IMR-90 (cell line): ENCODE results near the gene LHPP.

Experiments used
- CEBPB ChIP-seq: IDR thresholded peaks from 2 replicates; pipeline ENCODE4 v1.6.1; 2012; ENCODE audit warnings: low read depth, low read length, improper control_type of control experiment
- CTCF ChIP-seq: conservative IDR thresholded peaks from 2 replicates; pipeline ENCODE4 v1.5.1; 2012; ENCODE audit warnings: mild to moderate bottlenecking, low read depth, low read length, improper control_type of control experiment
- FOS ChIP-seq: fragments of 150-350 bp; IDR thresholded peaks from 2 replicates; pipeline ENCODE4 v1.6.1; 2016; ENCODE audit warnings: low read depth, low read length
- MAFK ChIP-seq: IDR thresholded peaks from 2 replicates; pipeline ENCODE4 v1.6.1; 2012; ENCODE audit warnings: low read depth, low read length, improper control_type of control experiment
- MXI1 ChIP-seq: IDR thresholded peaks from 2 replicates; pipeline ENCODE4 v1.6.1; 2012; ENCODE audit warnings: low read depth, mild to moderate bottlenecking, low read length, moderate library complexity, borderline replicate concordance
- NFE2L2 ChIP-seq: fragments of 150-350 bp; IDR thresholded peaks from 2 replicates; pipeline ENCODE4 v1.6.1; 2016; ENCODE audit warnings: low read depth, mild to moderate bottlenecking, low read length
- POLR2A ChIP-seq: IDR thresholded peaks from 2 replicates; pipeline ENCODE4 v1.6.1; 2012; ENCODE audit warnings: mild to moderate bottlenecking, low read depth, low read length
- RAD21 ChIP-seq: IDR thresholded peaks from 2 replicates; pipeline ENCODE4 v1.6.1; 2012; ENCODE audit warnings: low read length, improper control_type of control experiment
- RCOR1 ChIP-seq: IDR thresholded peaks from 2 replicates; pipeline ENCODE4 v1.6.1; 2012; ENCODE audit warnings: mild to moderate bottlenecking, low read length, improper control_type of control experiment; ENCODE audit not compliant: insufficient replicate concordance
- RFX5 ChIP-seq: IDR thresholded peaks from 2 replicates; pipeline ENCODE4 v1.8.0; 2012; ENCODE audit warnings: low read depth, mild to moderate bottlenecking, low read length, moderate library complexity
- SMC3 ChIP-seq: fragments of 150-350 bp; IDR thresholded peaks from 2 replicates; pipeline ENCODE4 v1.6.1; 2016; ENCODE audit warnings: low read depth, mild to moderate bottlenecking, antibody characterized with exemption, low read length, moderate library complexity
- TF ChIP-seq, protein P1 (sequence below): fragments of 150-350 bp; IDR thresholded peaks from 2 replicates; pipeline ENCODE4 v1.6.1; 2016; ENCODE audit warnings: low read depth, mild to moderate bottlenecking, low read length, moderate library complexity, borderline replicate concordance

DNA sequence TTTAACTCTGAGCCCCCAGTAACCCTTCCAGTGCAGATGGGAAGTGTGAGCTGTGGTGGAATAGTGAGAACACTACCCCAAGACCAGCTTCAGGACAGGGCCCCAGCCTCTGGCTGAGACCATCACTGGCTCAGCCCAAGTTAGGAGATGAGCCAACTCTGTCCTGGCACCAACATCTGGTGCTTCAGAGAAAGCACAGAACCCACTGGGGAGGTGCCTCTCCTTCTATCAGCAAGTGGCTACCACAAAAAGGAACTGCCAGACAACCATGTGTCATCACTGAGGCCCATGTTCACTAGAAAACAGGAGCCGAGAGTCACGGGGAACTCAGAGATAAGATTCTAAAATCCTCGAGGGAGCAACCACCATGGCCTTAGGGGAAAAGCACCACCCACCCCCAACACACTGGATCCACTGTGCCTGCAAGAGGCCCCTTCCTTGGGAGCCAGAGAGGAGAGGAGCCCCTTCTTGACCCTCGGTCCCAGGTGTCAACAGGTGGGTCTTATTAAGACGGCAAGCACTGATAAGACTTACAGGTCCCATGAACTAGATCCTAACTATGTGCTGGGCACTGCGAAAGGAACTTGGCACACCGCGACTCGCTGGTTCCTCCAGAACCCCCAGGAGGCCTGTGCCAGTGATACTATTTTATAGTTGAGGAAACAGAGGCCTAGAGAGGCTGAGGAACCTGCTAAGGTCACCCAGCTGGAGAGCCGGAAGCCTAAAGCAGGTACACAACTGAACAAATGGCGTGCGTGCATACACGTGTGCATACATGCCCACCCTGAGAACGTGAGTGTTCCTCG, 179.9 kb downstream of the LHPP start:
- TF ChIP-seq POLR2A (no peak), CTCF (no peak), MXI1 (no peak), NFE2L2 (no peak), CEBPB (no peak), MAFK (no peak), RFX5 (no peak), RCOR1 (no peak), RAD21 (no peak), FOS (no peak), SMC3 (no peak)
- TF ChIP-seq, protein P1, sequence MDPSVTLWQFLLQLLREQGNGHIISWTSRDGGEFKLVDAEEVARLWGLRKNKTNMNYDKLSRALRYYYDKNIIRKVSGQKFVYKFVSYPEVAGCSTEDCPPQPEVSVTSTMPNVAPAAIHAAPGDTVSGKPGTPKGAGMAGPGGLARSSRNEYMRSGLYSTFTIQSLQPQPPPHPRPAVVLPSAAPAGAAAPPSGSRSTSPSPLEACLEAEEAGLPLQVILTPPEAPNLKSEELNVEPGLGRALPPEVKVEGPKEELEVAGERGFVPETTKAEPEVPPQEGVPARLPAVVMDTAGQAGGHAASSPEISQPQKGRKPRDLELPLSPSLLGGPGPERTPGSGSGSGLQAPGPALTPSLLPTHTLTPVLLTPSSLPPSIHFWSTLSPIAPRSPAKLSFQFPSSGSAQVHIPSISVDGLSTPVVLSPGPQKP, result no peak
